ENCODE results near the gene THBD. TPM values are rescaled to one million over a fixed set of nuclear protein-coding genes. Genes with fewer than 3 reads are reported as not detected.

The THBD gene
- total and polyA plus RNA-seq, 4 experiments from 2014 or later: 0.05 to 0.50 (median 0.29) TPM; not detected in 1

DNA sequence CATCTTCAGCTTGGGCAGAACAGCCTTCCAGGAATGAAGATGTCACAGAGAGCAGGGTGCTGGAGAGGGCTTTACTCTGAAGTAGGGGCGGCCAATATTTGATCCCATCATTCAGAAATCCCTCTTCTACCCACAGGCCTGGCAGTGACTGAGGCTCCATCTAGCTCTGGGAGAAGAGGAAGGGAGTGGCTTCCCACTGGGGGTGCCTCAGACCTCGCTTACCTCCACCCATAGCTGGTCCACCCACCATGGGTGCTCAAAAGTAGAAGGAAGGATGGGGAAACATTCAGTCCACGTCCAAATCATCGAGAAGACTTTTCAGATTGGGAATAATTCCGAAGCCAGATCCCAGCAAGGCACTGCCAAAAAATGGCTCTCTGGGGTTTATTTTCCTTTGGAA is 11.8 kb upstream of the THBD start:
- CTCF ChIA-PET (ENCODE audit: partially characterized antibody): no interaction called here

DNA sequence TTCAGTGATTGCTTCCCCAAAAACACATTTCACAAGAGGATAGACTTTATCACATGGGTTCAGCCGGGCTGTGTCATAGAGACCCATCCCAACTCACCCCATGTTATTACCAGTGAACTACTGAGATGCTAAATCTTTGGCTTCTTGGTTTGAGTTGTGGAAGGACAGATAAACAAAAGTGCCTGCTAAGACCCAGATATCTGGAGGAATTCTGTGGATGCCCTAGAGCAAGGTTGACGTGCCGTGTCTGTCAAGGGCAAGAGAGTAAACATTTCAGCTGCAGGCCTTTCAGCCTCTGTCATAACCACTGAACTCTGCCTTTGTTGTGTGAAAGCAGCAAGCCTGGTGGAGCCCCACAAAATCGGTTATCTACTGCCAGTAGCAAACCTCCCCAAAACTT is 11.2 kb upstream of the THBD start:
- peaks cover 0 to 1% (median 0%) of the 10 kb centered on the region in 8 donors for H3K9me3 Mint-ChIP-seq
- H3K27me3 Mint-ChIP-seq: peaks cover 1 to 9% of the 10 kb centered on the region in 2 donors
- POLR2A ChIA-PET (ENCODE audit: partially characterized antibody): no interaction called here
- Histone ChIP-seq H3K36me3 (ENCODE audit: insufficient read depth, low read length) (no peaks in the 10 kb centered on the region), H3K4me1 (ENCODE audit: insufficient read depth, low read length) (no peaks in the 10 kb centered on the region), H3K27ac (ENCODE audit: low read depth, low read length) (no peak overlapping the region), H3K9me3 (ENCODE audit: control insufficient read depth in 1 of 2, low read length in 2 of 2) (no peaks in the 10 kb centered on the region), H3K4me3 (ENCODE audit: low read length in 2 of 2) (no peak overlapping the region), H3K27me3 (ENCODE audit: insufficient read depth, low read length) (no peaks in the 10 kb centered on the region)
- DNase-seq: no peak
- intact Hi-C loops (cut with micrococcal nuclease): no loop called here
- H3K4me1 Mint-ChIP-seq: no peaks in the 10 kb centered on the region
- no peak overlapping the region for H3K27ac Mint-ChIP-seq
- CTCF ChIA-PET (ENCODE audit: partially characterized antibody): no interaction called here
- H3K4me3 Mint-ChIP-seq: no peak overlapping the region
- no peaks in the 10 kb centered on the region for H3K36me3 Mint-ChIP-seq

More for the DNA sequence above, 11.8 kb upstream of the THBD start:
- no peak overlapping the region for H3K4me3 ChIP-seq (ENCODE audit: low read length in 2 of 2)
- H3K4me1 Mint-ChIP-seq: no peaks in the 10 kb centered on the region
- no peak overlapping the region for H3K27ac ChIP-seq (ENCODE audit: low read depth, low read length)
- intact Hi-C loops (cut with micrococcal nuclease): no loop called here
- H3K27me3 ChIP-seq (ENCODE audit: insufficient read depth, low read length): no peaks in the 10 kb centered on the region
- no peak for DNase-seq
- no peaks in the 10 kb centered on the region for H3K9me3 ChIP-seq (ENCODE audit: control insufficient read depth in 1 of 2, low read length in 2 of 2)
- no peak overlapping the region for H3K4me3 Mint-ChIP-seq
- no peaks in the 10 kb centered on the region for H3K36me3 Mint-ChIP-seq
- POLR2A ChIA-PET (ENCODE audit: partially characterized antibody): no interaction called here
- H3K9me3 Mint-ChIP-seq: peaks cover 0 to 1% (median 0%) of the 10 kb centered on the region in 8 donors
- no peaks in the 10 kb centered on the region for H3K36me3 ChIP-seq (ENCODE audit: insufficient read depth, low read length)
- H3K4me1 ChIP-seq (ENCODE audit: insufficient read depth, low read length): no peaks in the 10 kb centered on the region
- H3K27ac Mint-ChIP-seq: no peak overlapping the region
- peaks cover 1 to 9% of the 10 kb centered on the region in 2 donors for H3K27me3 Mint-ChIP-seq

DNA sequence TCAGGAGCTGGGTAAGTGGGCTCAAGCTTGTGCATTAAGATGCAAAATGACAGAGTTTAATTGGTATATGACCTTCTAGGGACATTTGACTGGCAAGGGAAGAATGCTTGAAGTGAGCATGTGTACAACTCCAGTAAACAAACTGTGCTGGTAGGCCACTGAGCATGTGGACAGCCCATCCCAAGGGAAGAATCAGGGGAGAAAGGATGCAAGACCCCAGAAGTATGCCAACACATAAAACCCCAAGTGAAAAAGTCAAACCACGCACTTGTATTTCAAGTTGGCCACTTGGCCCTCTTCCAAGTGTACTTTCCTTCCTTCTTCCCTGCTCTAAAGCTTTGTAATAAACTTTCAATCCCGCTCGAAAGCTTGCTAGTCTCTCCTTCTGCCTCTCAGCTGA is 10.4 kb upstream of the THBD start:
- no peaks in the 10 kb centered on the region for H3K36me3 Mint-ChIP-seq
- no peak overlapping the region for H3K4me3 Mint-ChIP-seq
- no peak for DNase-seq
- H3K9me3 ChIP-seq (ENCODE audit: control insufficient read depth in 1 of 2, low read length in 2 of 2): no peaks in the 10 kb centered on the region
- H3K4me3 ChIP-seq (ENCODE audit: low read length in 2 of 2): no peak overlapping the region
- peaks cover 1 to 8% of the 10 kb centered on the region in 2 donors for H3K27me3 Mint-ChIP-seq
- CTCF ChIA-PET (ENCODE audit: partially characterized antibody): no interaction called here
- no peaks in the 10 kb centered on the region for H3K4me1 Mint-ChIP-seq
- POLR2A ChIA-PET (ENCODE audit: partially characterized antibody): no interaction called here
- no peaks in the 10 kb centered on the region for H3K36me3 ChIP-seq (ENCODE audit: insufficient read depth, low read length)
- no peak overlapping the region for H3K27ac Mint-ChIP-seq
- H3K9me3 Mint-ChIP-seq: peaks cover 0 to 3% (median 0%) of the 10 kb centered on the region in 8 donors
- H3K27ac ChIP-seq (ENCODE audit: low read depth, low read length): no peak overlapping the region
- intact Hi-C loops (cut with micrococcal nuclease): no loop called here
- H3K27me3 ChIP-seq (ENCODE audit: insufficient read depth, low read length): no peaks in the 10 kb centered on the region
- no peaks in the 10 kb centered on the region for H3K4me1 ChIP-seq (ENCODE audit: insufficient read depth, low read length)

DNA sequence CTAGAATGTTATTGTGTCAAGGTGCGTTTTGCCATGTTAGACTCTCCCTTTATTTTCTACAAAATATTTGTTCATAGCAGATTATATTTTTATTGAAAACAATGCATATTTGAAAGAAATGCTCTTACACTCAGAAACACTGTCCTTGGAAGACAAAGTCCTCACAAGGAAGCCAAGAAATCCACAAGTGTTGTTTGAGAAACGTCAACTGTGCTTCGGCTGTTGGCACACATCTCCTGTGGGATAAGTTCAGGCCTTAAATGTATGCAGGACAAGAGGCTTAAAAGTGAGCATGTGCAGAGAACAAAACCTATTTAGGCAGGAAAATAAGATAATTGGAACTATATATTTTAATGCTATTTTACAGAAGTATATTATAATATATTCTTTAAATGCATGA is 9.5 kb upstream of the THBD start:
- Histone ChIP-seq H3K9me3 (ENCODE audit: control insufficient read depth in 1 of 2, low read length in 2 of 2) (no peaks in the 10 kb centered on the region), H3K27ac (ENCODE audit: low read depth, low read length) (no peak overlapping the region), H3K4me1 (ENCODE audit: insufficient read depth, low read length) (no peaks in the 10 kb centered on the region), H3K27me3 (ENCODE audit: insufficient read depth, low read length) (no peaks in the 10 kb centered on the region), H3K36me3 (ENCODE audit: insufficient read depth, low read length) (no peaks in the 10 kb centered on the region), H3K4me3 (ENCODE audit: low read length in 2 of 2) (no peak overlapping the region)
- H3K27ac Mint-ChIP-seq: no peak overlapping the region
- ChIA-PET POLR2A (ENCODE audit: partially characterized antibody) (no interaction called here), CTCF (ENCODE audit: partially characterized antibody) (no interaction called here)
- DNase-seq: no peak
- H3K4me1 Mint-ChIP-seq: no peaks in the 10 kb centered on the region
- peaks cover 0 to 3% (median 0%) of the 10 kb centered on the region in 8 donors for H3K9me3 Mint-ChIP-seq
- no peak overlapping the region for H3K4me3 Mint-ChIP-seq
- H3K27me3 Mint-ChIP-seq: peaks cover 1 to 6% of the 10 kb centered on the region in 2 donors
- intact Hi-C loops (cut with micrococcal nuclease): no loop called here
- H3K36me3 Mint-ChIP-seq: no peaks in the 10 kb centered on the region

DNA sequence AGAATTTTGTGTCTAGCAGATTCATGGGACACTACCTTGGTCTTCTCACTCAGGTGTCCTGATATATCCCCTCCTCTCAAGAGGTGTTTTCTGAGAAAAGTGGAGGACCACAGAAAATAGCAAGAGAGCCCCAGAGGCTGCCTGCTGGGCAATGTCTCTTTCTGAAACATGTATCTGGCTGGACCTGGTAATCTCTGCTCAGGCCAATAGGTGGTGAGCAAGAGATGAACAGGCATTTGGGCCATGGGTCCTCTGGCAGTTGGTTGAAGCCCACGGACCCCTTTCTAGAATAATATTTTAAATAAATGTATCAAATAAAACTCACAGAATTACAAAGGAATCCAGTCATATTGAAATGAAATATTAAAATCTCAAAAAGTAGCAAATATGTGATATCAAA is 8.8 kb upstream of the THBD start:
- Histone ChIP-seq H3K27me3 (ENCODE audit: insufficient read depth, low read length) (no peaks in the 10 kb centered on the region), H3K9me3 (ENCODE audit: control insufficient read depth in 1 of 2, low read length in 2 of 2) (no peaks in the 10 kb centered on the region), H3K36me3 (ENCODE audit: insufficient read depth, low read length) (no peaks in the 10 kb centered on the region), H3K4me3 (ENCODE audit: low read length in 2 of 2) (no peak overlapping the region), H3K27ac (ENCODE audit: low read depth, low read length) (no peak overlapping the region), H3K4me1 (ENCODE audit: insufficient read depth, low read length) (no peaks in the 10 kb centered on the region)
- ChIA-PET POLR2A (ENCODE audit: partially characterized antibody) (no interaction called here), CTCF (ENCODE audit: partially characterized antibody) (no interaction called here)
- H3K4me3 Mint-ChIP-seq: no peak overlapping the region
- peaks cover 0 to 3% (median 0%) of the 10 kb centered on the region in 8 donors for H3K9me3 Mint-ChIP-seq
- H3K27ac Mint-ChIP-seq: no peak overlapping the region
- intact Hi-C loops (cut with micrococcal nuclease): no loop called here
- no peak for DNase-seq
- H3K27me3 Mint-ChIP-seq: peaks cover 3 to 9% of the 10 kb centered on the region in 2 donors
- no peaks in the 10 kb centered on the region for H3K4me1 Mint-ChIP-seq
- H3K36me3 Mint-ChIP-seq: no peaks in the 10 kb centered on the region

DNA sequence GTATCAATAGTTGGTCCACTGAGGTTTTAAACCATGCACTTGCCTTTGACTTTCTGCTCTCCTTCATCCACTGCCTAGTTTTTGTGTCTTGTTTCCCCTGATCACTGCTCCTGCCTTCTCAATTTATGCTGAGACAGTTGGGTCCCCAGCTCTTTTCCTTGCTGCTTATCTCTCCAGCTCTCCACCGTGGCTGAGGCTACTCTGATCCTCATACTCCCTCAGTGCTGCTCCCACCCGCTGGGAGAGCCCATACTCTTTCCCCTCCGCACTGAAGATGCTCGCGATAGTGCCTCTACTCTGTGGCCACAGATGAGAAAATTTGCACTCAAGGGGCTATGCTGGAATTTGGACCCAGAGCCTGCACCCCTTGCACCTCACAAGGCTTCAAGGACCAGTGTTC is 3.4 kb upstream of the THBD start:
- peaks cover 18 to 22% of the 10 kb centered on the region in 2 donors for H3K27me3 Mint-ChIP-seq
- H3K27ac Mint-ChIP-seq: no peak overlapping the region
- Histone ChIP-seq H3K36me3 (ENCODE audit: insufficient read depth, low read length) (no peaks in the 10 kb centered on the region), H3K27me3 (ENCODE audit: insufficient read depth, low read length) (no peaks in the 10 kb centered on the region), H3K27ac (ENCODE audit: low read depth, low read length) (no peak overlapping the region), H3K4me3 (ENCODE audit: low read length in 2 of 2) (no peak overlapping the region), H3K4me1 (ENCODE audit: insufficient read depth, low read length) (peaks cover 6% of the 10 kb centered on the region), H3K9me3 (ENCODE audit: control insufficient read depth in 1 of 2, low read length in 2 of 2) (no peaks in the 10 kb centered on the region)
- intact Hi-C loops (cut with micrococcal nuclease): no loop called here
- peaks cover 0 to 4% (median under 1%) of the 10 kb centered on the region in 4 donors for H3K4me1 Mint-ChIP-seq
- no peak overlapping the region for H3K4me3 Mint-ChIP-seq
- POLR2A ChIA-PET (ENCODE audit: partially characterized antibody): no interaction called here
- H3K9me3 Mint-ChIP-seq: peaks cover 0 to 8% (median 0%) of the 10 kb centered on the region in 8 donors
- CTCF ChIA-PET (ENCODE audit: partially characterized antibody): no interaction called here
- no peaks in the 10 kb centered on the region for H3K36me3 Mint-ChIP-seq
- no peak for DNase-seq

DNA sequence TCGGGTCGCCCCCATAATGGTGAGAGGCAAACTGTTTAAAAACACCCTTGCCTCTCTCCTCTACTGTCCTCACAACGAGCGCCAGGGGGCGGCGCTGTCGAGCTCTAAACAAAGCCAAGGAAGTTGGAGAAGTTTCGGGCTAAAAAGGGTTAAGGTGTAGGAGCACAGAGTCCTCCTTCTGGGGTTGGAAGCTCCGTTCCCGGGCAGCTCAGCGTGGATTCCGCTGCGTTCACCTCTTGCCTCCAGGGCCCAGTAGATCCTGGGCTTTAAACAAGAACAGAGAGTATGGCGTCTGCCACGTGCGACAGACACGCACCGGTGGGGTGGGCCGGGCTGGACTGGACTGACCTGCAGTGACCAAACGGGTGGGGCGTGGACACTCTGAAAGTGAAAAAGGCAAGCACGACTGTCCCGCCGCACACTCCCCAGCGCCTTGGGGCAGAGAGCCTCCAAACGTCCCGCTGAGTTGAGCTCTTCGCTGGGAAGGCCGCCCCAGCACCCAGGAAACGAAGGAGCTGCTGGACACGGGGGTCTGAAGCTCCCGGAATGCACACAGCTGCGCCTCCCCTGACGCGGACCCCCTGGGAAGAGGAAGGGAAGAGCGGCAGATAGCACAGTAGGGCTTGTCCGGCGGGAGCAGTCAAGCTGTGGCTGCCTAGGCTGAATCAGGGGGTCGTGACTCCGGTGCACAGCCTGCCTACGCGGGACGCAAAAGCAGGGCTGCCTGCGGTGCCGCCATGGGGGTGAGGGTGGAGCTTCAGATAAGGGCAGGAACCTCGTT is 1.6 kb upstream of the THBD start:
- Histone ChIP-seq H3K27ac (ENCODE audit: low read depth, low read length) (no peak overlapping the region), H3K4me1 (ENCODE audit: insufficient read depth, low read length) (peaks cover 6% of the 10 kb centered on the region), H3K36me3 (ENCODE audit: insufficient read depth, low read length) (no peaks in the 10 kb centered on the region), H3K4me3 (ENCODE audit: low read length in 2 of 2) (no peak overlapping the region), H3K27me3 (ENCODE audit: insufficient read depth, low read length) (peaks cover 3% of the 10 kb centered on the region), H3K9me3 (ENCODE audit: control insufficient read depth in 1 of 2, low read length in 2 of 2) (no peaks in the 10 kb centered on the region)
- H3K27ac Mint-ChIP-seq: peak overlapping the region in 1 of 7 donors; percentile 63
- H3K9me3 Mint-ChIP-seq: peaks cover 0 to 8% (median 0%) of the 10 kb centered on the region in 8 donors
- CTCF ChIA-PET (ENCODE audit: partially characterized antibody): interaction anchor here (1.5 kb wide), 1 partner anchor 186 kb away, joined by 3 read pairs; no protein-coding TSS in a partner anchor
- DNase-seq: peak in 1 of 5 donors; percentile 16
- peaks cover 21 to 29% of the 10 kb centered on the region in 2 donors for H3K27me3 Mint-ChIP-seq
- POLR2A ChIA-PET (ENCODE audit: partially characterized antibody): no interaction called here
- H3K4me3 Mint-ChIP-seq: peak overlapping the region in 5 of 8 donors; percentile 6 to 77 (median 17)
- peaks cover 0 to 4% (median under 1%) of the 10 kb centered on the region in 4 donors for H3K4me1 Mint-ChIP-seq
- H3K36me3 Mint-ChIP-seq: no peaks in the 10 kb centered on the region
- intact Hi-C loops (cut with micrococcal nuclease): no loop called here
